H1 (cell line): ENCODE results near the gene SERPINA1.

Experiments used
- CREB1 ChIP-seq: IDR thresholded peaks from 2 replicates; pipeline ENCODE4 v1.6.1; 2012; ENCODE audit warnings: inconsistent platforms
- FOSL1 ChIP-seq: IDR thresholded peaks from 2 replicates; pipeline ENCODE4 v1.6.1; 2011; ENCODE audit warnings: mild to moderate bottlenecking, low read depth, low read length, moderate library complexity; ENCODE audit not compliant: insufficient read depth
- PHF8 ChIP-seq: fragments of 200-600 bp; sonication (generic); conservative IDR thresholded peaks from 2 replicates; pipeline ENCODE4 v1.7.1; 2012; ENCODE audit warnings: low read depth, mild to moderate bottlenecking, inconsistent platforms, low read length, moderate library complexity
- POLR2A ChIP-seq, 2 experiments: IDR thresholded peaks; 1 replicate in 1 of 2; 2 replicates in 1 of 2; pipeline ENCODE4 v1.6.1; 2011; ENCODE audit warnings: low read depth in 2 of 2, low read length in 2 of 2, mild to moderate bottlenecking in 2 of 2; ENCODE audit errors: control extremely low read depth in 1 of 2
- TF ChIP-seq, protein P1 (sequence below): IDR thresholded peaks from 2 replicates; pipeline ENCODE4 v1.6.1; 2011; ENCODE audit warnings: low read length, improper control_type of control experiment
- TF ChIP-seq, protein P2 (sequence below), 3 experiments: IDR thresholded peaks; 1 replicate in 2 of 3; 2 replicates in 1 of 3; pipeline versions ENCODE4 v1.5.1 to v1.6.1; 2011; ENCODE audit warnings: low read length in 3 of 3, mild to moderate bottlenecking in 3 of 3, inconsistent platforms in 2 of 3, low read depth in 1 of 3, moderate library complexity in 1 of 3; ENCODE audit not compliant: insufficient read depth in 1 of 3; ENCODE audit errors: control extremely low read depth in 1 of 3

DNA sequence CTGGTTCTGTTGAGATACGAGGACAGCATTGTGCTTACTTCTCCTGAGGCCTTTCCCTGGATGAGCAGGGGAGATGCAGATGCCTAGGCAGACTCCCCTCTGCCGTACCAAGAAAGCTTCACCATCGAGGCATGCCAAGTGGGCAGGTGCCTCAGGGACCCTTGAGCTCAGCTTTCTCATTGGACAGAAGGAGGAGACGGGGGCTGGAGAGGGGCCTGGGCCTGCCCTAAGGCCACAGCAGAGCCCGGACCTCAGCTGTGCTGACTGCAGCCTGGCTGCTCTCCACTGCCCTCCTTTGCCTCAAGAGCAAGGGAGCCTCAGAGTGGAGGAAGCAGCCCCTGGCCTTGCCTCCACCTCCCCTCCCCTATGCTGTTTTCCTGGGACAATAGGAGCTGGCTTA, 23.4 kb downstream of the SERPINA1 start:
- TF ChIP-seq, protein P1, sequence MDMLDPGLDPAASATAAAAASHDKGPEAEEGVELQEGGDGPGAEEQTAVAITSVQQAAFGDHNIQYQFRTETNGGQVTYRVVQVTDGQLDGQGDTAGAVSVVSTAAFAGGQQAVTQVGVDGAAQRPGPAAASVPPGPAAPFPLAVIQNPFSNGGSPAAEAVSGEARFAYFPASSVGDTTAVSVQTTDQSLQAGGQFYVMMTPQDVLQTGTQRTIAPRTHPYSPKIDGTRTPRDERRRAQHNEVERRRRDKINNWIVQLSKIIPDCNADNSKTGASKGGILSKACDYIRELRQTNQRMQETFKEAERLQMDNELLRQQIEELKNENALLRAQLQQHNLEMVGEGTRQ = no peak
- TF ChIP-seq, protein P2, sequence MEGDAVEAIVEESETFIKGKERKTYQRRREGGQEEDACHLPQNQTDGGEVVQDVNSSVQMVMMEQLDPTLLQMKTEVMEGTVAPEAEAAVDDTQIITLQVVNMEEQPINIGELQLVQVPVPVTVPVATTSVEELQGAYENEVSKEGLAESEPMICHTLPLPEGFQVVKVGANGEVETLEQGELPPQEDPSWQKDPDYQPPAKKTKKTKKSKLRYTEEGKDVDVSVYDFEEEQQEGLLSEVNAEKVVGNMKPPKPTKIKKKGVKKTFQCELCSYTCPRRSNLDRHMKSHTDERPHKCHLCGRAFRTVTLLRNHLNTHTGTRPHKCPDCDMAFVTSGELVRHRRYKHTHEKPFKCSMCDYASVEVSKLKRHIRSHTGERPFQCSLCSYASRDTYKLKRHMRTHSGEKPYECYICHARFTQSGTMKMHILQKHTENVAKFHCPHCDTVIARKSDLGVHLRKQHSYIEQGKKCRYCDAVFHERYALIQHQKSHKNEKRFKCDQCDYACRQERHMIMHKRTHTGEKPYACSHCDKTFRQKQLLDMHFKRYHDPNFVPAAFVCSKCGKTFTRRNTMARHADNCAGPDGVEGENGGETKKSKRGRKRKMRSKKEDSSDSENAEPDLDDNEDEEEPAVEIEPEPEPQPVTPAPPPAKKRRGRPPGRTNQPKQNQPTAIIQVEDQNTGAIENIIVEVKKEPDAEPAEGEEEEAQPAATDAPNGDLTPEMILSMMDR (IDR thresholded peaks at IDR 0.05; ENCODE audit: control extremely low read depth in 1 of 3, insufficient read depth in 1 of 3, low read depth in 1 of 3, low read length in 3 of 3) = no peak
- TF ChIP-seq CREB1 (no peak), FOSL1 (no peak), POLR2A (IDR thresholded peaks at IDR 0.05; ENCODE audit: control extremely low read depth in 1 of 2, low read depth in 2 of 2, low read length in 2 of 2) (no peak), PHF8 (no peak)
